Umbilical cord (tissue), 2 donors: Measurements from ENCODE around the gene MAP1B. TPM values are rescaled to one million over a fixed set of nuclear protein-coding genes. Genes with fewer than 3 reads are reported as not detected.

ENCODE experiments used
- DNase-seq: peaks from one replicate; pipeline ENCODE4 v3.0.0-alpha.2; 2015; ENCODE audit warnings: low spot score
- total RNA-seq: library from RNA; depleted of rRNA; stranded (reverse); fragments of >200 nt; gene quantifications from one replicate; pipeline ENCODE4 v1.2.3, GENCODE V29; 2014; ENCODE audit warnings: low replicate concordance; ENCODE audit not compliant: insufficient read depth

Gene MAP1B
- total RNA-seq, 1 donor from 2014 or later, result 235 TPM

GRCh38 chr5:72133212-72133990, 26.1 kb downstream of the MAP1B start:
- no peak for DNase-seq

GRCh38 chr5:72134226-72134899, 27.1 kb downstream of the MAP1B start:
- no peak for DNase-seq

GRCh38 chr5:72137826-72138409, 30.6 kb downstream of the MAP1B start:
- no peak for DNase-seq

- peak; percentile 38 for DNase-seq
Observed at GRCh38 chr5:72138943-72139521, 31.8 kb downstream of the MAP1B start.

- no peak for DNase-seq
Observed at GRCh38 chr5:72140711-72141110, 33.4 kb downstream of the MAP1B start.

GRCh38 chr5:72141440-72142355, 34.4 kb downstream of the MAP1B start:
- DNase-seq, result peak; percentile 99

GRCh38 chr5:72144762-72145161, 37.5 kb downstream of the MAP1B start:
- DNase-seq, result no peak

GRCh38 chr5:72145348-72145747, 38.1 kb downstream of the MAP1B start:
- DNase-seq, result no peak

- no peak for DNase-seq
Observed at GRCh38 chr5:72146056-72146455, 38.8 kb downstream of the MAP1B start.

- DNase-seq, result no peak
Observed at GRCh38 chr5:72147569-72147968, 40.3 kb downstream of the MAP1B start.

GRCh38 chr5:72149742-72150141, 42.5 kb downstream of the MAP1B start:
- DNase-seq, result peak; percentile 74

- DNase-seq, result no peak
Observed at GRCh38 chr5:72151169-72151568, 43.9 kb downstream of the MAP1B start.

- peak; percentile 93 for DNase-seq
Observed at GRCh38 chr5:72151646-72152045, 44.4 kb downstream of the MAP1B start.

- DNase-seq, result peak; percentile 52
Observed at GRCh38 chr5:72152545-72152944, 45.3 kb downstream of the MAP1B start.

GRCh38 chr5:72153551-72153950, 46.3 kb downstream of the MAP1B start:
- no peak for DNase-seq

- no peak for DNase-seq
Observed at GRCh38 chr5:72154076-72154756, 46.9 kb downstream of the MAP1B start.

- DNase-seq, result peak; percentile 56
Observed at GRCh38 chr5:72156946-72157624, 49.8 kb downstream of the MAP1B start.

GRCh38 chr5:72157625-72157962, 50.3 kb downstream of the MAP1B start:
- no peak for DNase-seq

GRCh38 chr5:72159501-72159911, 52.2 kb downstream of the MAP1B start:
- DNase-seq, result no peak

GRCh38 chr5:72160329-72160728, 53.1 kb downstream of the MAP1B start:
- DNase-seq, result peak; percentile 79
